SK-N-DZ (cell line): Measurements from ENCODE around the gene RAI1.

ENCODE experiments used
- DNase-seq: peaks from one replicate; pipeline ENCODE4 v3.0.0-alpha.2; 2015; ENCODE audit warnings: low spot score
- small RNA-seq, 2 experiments: library from RNA; depleted of rRNA; stranded (forward); fragments of <200 nt; gene quantifications; one replicate each; pipeline ENCODE3, GENCODE V24; 2014

Gene RAI1

DNA sequence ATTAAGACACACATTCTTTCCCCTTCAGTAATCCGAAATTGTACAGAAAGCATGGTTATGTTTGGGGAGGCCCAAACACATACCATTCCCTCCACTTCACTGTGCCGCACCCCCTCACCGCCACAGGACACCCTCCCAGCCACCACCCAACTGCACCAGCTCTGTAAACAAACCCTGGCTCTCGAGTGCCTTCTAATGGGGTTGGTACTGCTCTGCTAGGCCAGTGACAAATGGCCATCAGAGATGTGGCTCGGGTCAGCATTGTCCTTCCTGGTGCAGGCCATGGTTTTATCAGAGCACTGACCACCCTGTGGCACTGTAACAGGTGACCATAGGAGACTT, 179.5 kb downstream of the RAI1 start:
- DNase-seq, result no peak

Small RNAs within 50 kb of the gene (small RNA-seq; reads per million reads assigned to genes)
- 0.16 to 1.5 reads per million in 2 experiments for gene MIR33B
- gene MIR6777, result 0 to 0.31 reads per million in 2 experiments
- 0 reads per million in 2 experiments for gene RF02177
- gene RF02178, result 0 reads per million in 2 experiments
